GM21367 (cell line): ENCODE measurements around the gene TBC1D30.
A peak's percentile ranks its signal among the peaks of the same experiment; 100 is the strongest.
"Not testable (repeated sequence)": the region's sequence is repeated elsewhere in the genome, so short reads cannot be mapped to it uniquely, and the experiment has no call there.

ENCODE experiments used
- ATAC-seq: cut with Tn5 transposase; IDR thresholded peaks from one replicate; pipeline ENCODE4 v1.9.1; 2021; ENCODE audit not compliant: unreplicated experiment

TBC1D30 gene

DNA sequence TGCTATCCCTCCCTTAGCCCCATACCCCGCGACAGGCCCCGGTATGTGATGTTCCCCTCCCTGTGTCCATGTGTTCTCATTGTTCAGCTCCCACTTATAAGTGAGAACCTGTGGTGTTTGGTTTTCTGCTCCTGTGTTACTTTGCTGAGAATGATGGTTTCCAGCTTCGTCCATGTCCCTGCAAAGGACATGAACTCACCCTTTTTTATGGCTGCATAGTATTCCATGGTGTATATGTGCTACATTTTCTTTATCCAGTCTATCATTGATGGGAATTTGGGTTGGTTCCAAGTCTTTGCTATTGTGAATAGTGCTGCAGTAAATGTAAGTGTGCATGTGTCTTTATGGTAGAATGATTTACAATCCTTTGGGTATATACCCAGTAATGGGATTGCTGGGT lies 24.0 kb downstream of the TBC1D30 start:
- not testable (repeated sequence) for ATAC-seq

DNA sequence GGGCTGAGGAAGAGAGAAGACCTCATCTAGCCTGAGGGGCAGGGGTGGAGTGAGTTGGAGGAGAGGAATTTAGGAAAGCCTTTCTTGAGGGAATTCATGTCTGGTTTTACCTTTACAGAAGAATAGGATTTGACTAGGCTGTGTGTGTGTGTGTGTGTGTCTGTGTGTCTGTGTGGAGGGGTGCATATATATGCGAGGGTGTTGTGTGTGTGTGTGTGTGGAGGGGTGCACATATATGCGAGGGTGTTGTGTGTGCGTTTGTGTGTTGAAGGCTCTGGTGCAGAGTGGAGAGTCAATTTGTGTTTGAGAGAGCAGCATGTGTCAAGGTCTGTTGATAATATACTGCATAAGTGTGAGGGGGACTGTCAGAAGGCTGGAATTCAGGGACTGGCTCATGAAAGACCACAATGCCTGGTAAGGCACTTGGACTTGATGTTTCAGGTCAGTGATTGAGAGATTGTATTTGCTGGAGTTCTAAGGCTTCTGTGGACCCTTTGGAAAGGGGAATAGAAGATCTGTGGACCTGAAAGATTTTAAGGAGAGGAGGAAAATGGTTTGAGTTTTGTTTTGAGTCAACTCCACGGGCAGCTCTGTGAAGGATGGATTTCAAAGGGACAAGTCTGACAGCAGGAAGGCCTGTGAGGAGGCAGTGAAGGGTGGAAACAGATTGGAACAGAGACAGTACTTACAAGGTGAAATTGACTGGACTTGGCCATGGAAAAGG lies 34.6 kb downstream of the TBC1D30 start:
- ATAC-seq: no peak

DNA sequence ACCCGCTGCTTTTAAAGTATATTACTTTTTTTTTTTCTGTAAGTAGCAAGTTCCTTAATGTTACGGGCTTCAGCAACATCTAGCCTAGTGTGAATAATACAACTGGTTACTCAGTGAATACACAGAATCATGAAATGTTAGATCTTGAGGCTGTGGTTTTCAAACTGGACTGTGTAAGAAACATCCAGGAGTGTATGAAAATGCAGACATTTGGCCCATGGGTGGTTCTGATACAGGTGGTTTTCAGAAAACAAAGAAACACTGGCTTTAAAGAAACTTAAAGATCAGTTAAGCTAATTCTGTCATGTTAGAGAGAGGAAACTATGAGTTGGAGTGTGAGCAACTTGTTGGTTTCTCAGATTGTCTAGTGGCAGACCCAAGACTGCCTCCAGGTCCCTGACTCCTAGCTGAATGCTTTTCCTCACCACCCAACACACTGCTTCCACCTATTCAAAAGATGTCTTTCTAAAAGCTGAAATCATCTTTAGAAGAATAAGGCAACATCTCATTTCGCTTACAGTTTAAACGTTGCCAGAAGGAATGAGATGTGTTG lies 36.1 kb downstream of the TBC1D30 start:
- ATAC-seq: no peak

DNA sequence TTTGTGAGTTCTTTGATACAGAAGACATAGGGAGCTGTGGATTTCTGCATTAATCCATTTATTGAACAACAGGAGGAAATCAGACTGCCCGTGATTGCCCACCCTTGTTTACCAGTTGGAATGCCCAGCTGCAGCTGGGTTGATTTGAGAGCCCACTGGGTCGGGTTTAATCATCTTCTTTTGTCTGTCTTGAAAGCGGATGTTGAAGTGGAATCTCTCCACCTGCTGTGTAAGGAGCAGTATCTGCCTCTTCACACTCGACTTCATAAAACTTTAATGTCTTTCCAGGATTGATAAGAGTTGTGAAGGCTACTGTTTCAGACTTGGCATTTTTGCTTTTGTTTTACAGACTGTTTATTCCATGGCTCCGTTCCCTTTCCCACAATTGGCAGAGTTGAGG lies 39.9 kb downstream of the TBC1D30 start:
- no peak for ATAC-seq

DNA sequence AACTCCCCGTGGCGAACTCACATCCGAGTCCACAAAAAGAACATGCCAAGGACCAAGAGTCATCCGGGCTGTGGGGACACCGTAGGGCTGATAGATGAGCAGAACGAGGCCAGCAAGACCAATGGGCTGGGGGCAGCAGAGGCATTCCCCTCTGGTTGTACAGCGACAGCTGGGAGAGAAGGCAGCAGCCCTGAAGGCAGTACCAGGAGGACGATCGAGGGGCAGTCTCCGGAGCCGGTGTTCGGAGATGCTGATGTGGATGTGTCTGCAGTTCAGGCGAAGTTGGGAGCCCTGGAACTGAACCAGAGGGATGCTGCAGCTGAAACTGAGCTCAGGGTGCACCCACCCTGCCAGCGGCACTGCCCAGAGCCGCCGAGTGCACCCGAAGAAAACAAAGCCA lies 50.7 kb downstream of the TBC1D30 start:
- no peak for ATAC-seq

DNA sequence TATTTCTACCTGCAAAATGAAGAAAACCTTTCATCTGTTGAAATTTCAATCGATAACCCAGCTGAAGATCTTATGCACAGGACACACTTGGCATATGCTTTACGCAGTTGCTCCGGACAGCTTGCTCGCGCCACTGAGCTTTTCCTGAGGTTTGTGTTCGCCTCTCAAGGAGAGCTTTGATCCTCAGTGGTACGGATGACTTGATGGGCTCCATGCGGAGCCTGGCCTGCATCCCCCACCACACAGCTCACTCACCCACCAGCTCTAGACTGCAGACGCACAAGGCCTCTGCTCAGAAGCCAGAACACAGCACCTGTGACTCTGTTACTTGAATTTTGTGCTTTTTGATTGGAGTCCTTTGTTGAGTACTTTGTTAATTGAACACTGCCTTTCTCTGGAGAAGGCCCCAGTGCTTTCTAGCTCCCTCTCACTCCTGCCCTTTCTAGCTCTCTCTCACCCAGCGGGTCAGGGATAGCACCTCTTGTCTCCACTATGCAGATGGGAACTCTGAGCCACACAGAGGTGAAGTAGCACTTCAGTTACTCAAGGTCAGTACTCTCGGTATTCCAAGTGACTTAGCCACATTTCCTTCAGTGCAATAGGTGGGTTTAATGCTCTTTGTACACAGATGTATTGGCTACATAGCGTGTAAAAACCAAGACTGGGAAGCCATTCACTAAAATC lies 52.1 kb downstream of the TBC1D30 start:
- peak; percentile 7 for ATAC-seq

DNA sequence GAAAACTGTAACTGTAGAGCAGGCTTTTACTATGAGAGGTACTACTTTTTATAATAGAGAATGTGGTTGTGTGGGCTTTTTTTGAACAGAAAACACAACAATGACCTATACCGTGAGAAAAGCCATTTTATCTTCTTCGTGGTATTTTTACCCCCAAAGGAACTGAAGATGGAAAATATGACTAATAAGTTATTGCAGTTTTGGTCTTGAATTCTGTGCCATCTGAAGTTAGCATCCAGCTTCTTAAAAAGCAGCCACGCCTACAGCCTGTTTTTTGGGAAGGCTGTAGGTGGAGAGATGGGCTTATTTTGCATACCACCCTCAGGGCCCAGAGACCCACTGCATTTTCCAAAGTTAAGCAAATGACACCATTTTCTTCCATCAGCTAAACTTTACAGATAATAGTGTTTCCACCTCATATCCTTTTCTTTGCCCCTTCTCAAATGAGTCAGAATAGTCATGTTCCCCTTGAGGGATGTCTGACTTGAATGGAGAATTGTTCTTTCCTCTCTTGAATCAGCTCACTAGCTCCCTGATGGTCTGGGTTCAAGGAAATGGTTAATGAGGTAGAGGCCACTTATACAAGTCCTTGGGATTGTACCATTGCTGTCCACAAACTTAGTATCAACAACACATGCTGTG lies 53.0 kb downstream of the TBC1D30 start:
- ATAC-seq: peak; percentile 58

DNA sequence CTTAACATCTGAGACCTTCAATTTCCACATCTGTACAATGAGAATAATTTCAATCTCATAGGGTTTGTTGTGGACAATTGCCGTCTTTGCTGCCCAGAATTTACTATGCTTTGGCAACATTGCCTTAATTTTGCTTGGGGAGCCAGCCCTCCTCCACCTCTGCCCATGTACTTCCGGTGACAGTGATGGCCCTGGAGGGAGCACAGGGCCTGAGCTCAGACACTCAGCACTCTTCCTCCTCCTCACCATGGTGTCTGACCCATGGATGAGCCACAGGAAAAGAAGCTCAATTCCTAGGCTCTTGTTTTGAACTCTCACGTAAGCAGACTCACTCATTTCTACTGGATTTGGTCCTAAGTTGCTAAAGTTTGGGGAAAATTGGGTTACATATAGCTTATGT lies 58.2 kb downstream of the TBC1D30 start:
- ATAC-seq: no peak

DNA sequence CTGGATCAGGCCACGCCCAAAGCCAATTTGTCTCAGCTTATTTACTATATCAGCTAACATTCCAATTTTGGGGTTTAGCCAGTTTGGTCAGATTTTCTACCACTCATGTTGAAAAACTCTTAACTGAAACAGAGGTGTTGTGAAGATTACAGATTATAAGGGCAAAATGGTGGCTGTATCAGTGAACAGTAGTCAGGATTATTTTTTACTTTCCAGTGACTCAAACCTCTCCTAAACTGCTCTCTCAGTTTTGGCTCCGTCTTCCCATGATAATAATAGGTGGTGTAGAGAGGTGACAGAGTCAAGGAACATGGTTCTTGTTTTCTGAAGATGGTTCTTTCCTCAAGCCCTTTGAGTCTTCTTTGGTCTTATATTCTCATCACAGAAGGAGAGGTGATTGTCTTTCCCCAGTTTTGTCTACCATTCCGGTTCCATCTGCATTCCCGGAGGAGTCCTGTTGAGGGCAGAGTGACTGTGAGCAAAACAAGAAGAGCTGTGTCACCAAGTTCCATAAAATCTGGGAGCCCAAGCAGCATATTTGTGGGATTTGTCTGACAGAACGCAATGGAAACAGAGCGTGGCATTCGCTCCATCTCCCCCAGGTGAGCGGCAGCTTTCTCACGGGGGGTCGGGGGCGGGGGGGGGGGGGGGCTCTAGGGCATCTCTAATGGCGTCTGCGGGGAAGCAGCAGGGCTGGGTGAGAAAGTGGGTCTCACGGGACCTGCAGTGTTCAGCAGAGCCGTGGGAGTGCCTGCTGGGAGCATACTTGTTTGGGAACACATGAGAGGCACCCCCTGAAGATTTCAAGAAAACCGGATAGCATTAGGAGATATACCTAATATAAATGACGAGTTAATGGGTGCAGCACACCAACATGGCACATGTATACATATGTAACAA lies 59.1 kb downstream of the TBC1D30 start:
- no peak for ATAC-seq

DNA sequence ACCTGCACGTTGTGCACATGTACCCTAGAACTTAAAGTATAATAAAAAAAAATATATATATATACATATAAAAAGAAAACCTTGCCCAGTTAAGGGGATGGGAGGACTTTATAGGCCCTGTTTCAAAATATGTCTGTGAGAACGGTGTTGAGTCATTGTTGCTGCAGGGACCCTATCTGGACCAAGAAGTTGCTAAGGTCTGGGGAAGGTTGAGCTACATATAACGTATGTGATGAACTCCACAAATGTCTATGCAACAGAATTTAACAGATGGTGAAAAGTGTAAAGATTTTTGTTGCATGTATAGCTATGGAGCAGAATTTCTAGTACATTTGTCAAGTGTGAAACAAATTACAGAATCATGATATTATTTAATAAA lies 59.7 kb downstream of the TBC1D30 start:
- ATAC-seq: no peak

DNA sequence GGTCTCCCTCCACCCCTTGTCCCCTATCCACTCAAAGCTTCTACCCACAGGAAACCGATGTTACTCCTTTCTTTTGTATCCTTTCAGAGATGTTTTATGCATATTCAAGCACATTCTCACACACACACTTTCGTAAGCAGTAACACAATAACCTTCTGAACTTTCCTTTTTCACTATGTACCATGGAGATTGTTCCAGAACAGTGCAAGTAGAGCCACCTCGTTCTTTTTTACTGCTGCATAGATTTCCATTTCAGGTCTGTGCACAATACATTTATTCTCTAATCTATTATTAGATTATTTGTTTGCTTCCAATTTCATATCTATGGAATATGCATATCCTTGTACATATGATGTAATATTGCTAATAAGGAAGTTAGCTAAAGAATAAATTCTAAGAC lies 60.3 kb downstream of the TBC1D30 start:
- no peak for ATAC-seq

DNA sequence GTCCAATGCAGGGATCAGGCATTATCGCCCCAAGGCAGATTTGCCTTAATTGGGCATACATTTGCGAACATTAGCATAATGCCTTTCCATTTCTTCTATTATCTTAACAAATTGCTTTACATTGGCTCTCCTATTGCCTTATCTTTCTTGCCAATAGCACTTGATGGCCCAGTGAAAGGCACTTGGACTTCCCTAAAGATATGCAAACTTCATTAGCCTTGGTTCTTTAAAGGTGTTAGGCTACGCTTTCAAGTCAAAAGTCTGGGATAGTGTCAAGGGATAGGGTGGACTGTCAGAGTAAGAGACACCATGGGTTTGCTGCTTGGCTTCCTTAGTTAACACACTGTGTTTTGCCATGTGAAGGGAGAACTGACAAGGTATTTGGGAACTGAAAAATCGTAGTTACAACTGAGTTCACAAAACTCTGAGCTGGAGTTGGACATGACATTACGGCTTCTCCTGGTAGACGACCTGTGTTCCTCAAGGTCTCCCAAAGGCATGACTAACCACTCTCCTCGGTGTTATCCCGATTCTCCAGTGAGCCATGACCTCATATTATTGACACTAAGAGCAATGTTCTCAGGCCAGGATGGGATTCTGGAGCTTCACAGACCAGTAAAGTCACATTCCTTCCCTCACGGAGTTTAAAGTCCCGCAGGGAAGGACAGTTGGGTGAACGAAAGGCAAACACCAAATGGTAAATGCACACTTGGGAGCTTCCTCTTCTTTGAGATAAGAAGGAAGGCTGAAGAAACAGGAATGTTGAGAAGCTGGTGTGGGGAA lies 65.2 kb downstream of the TBC1D30 start:
- no peak for ATAC-seq

DNA sequence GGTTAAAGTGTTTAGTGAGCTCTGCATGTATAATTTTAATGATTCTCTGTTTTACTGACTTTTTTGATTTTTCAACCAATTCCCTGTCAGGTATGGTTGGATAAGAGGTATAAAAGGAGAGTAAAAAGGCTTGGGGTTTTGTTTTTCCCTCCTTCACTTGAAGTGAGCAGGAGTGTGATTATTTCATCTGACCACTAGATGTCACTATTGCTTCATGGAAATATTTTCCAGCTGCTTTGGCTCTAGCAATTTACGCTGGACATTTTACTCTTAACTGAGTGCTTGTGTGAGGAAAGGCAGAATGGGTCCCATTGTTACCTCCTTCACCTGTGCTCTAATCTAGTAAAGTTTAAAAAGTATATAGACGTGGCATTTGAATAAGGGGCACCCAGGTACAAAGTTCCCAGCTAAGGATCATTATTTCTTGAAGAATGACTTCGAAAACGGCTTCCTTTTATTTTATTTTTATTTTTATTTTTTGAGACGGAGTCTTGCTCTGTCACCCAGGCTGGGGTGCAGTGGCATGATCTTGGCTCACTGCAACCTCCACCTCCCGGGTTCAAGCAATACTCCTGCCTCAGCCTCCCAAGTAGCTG lies 66.5 kb downstream of the TBC1D30 start:
- peak; percentile 60 for ATAC-seq

DNA sequence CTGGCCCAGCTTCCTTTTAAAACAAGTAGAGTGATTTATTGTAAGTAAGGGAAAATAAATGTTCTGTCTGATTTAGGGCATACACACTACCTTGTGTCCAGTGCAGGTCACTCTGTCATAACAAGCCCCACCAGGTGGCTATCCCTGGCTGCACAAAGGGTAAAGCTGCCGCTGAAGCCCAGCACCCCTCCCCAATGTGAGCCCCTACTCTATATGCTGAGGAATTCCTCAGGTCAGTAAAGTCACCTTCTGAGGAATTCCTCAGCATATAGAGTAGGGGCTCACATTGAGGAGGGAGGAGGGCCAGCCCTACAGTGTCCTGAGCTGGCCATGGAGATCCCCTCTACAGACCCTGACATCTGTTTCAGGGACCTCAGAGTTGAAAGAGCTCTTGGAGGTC lies 67.2 kb downstream of the TBC1D30 start:
- ATAC-seq: no peak

DNA sequence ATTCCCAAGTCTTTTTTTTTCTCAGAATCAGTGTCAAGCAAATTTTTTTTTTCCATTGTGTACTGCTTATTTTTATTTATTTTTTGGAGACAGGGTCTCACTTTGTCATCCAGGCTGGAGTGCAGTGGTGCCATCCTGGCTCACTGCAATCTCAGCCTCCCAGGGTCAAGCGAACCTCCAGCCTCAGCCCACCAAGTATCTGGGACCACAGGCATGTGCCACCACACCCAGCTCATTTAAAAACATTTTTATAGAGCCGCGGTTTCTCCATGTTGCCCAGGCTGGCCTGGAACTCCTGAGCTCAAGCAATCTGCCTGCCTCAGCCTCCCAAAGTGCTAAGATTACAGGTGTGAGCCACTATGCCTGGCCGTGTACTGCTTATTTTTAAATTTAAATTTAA lies 68.1 kb downstream of the TBC1D30 start:
- ATAC-seq: no peak

DNA sequence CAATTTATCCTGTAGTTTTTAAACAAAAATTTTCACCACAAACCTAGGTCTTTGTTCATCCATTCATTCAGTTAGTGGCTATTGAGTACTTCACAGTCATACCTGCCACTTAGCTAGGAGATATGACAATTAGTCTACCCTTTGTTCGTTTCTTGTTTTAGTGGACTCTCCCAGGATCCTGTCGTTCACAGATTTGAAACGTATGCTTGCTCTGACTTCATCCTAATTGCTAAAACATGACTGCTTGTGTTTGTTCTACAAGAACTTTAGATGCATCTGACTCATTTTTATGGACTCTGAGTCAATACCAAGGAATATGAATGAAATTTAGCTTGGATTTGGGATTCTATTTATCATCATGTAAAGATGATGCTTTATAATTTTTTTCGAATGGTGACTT lies 69.5 kb downstream of the TBC1D30 start:
- no peak for ATAC-seq

DNA sequence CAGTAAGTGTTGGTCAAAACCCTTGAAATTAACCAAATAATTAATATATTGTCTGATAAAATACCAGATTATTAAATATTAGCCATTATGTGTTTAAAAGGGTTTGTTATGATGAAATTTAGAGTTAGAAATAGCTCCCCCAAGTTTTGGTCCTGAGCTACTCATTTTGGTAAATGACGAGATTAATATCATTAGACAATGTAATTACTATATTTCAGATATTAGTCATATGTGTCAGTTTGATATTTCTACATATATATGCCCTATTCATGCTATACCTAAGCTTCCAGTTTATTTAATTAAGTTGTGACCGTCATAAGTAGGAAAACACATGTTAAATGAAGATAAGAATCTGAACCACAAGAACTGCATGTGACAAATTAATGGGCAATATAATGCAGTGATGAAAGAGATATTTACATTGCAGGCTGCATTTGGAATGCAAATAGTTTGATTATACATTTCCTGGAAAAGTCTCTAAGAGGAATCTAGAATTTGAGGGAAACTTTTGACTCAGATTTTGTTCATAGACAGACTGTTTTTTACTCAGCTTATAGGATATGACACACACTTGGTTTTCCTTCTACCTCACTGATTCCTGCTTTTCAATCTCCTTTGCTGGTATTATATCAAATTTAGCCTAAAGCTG lies 70.5 kb downstream of the TBC1D30 start:
- ATAC-seq: no peak

DNA sequence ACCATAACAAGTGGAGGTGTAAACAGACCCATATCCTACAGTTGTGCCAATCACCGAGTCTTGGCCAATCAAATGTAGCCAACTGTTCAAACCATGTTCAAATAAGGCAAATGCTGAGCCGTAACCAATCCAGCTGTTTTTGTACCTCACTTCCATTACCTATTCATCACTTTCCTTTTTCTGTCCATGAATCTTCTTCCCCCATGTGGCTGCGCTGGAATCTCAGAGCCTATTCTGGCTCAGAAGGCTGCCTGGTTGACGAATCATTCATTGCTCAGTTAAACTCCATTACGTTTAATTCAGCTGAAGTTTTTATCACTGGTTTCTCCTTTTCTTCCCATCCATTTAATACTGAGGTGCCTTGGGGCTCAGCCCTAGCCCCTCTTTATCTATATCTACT lies 71.1 kb downstream of the TBC1D30 start:
- no peak for ATAC-seq

DNA sequence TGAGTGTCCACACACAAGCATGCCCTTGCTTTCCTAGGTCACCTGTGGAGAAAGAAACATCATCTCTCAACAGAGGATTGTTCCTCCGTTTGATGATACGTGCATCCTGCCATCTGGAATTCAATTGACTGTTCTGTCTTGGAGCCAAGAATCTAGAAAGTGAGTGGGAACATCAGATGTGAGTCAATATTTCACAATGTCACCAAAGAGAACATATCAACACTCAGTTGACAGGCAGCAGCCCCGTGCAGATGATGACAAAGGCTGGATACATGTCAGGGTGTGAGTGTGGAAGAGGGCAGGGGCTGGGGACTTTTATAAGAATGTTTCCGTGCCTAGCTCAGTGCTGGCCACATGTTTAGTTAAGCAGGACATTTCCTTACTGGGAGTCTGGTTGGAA lies 76.1 kb downstream of the TBC1D30 start:
- ATAC-seq: no peak
